CD4-positive, alpha-beta T cell (primary cell): ENCODE results near the gene GPR137B. TPM values are rescaled to one million over a fixed set of nuclear protein-coding genes. Genes with fewer than 3 reads are reported as not detected.

Experiments
- ATAC-seq: fragments of 200-7000 bp; cut with Tn5 transposase; one replicate; pipeline ENCODE4 v1.10.0; 2022; ENCODE audit warnings: mild to moderate bottlenecking; ENCODE audit not compliant: poor library complexity
- CTCF ChIA-PET: fragments of 350-600 bp; sonication (Branson Sonifier 250); formaldehyde crosslinking; loops from one replicate; lab custom pipeline; 2021; ENCODE audit warnings: antibody characterized with exemption, inconsistent platforms; lab: Charles Lee
- POLR2A ChIA-PET: fragments of 350-600 bp; sonication (Branson Sonifier 250); formaldehyde crosslinking; loops from one replicate; lab custom pipeline; 2021; ENCODE audit warnings: antibody characterized with exemption, inconsistent platforms; lab: Charles Lee
- DNase-seq, 14 experiments: peaks; one replicate each; pipeline ENCODE4 v3.0.0-alpha.2; 2013 to 2020; ENCODE audit warnings: mixed read lengths in 2 of 14
- H3K27ac ChIP-seq, 2 donors: one replicate each; pipeline versions ENCODE4 v1.5.1 to v1.7.0; 2013; ENCODE audit warnings: low read length in 2 of 2, low read depth in 1 of 2, mild to moderate bottlenecking in 1 of 2
- H3K27me3 ChIP-seq, 2 experiments: 1 replicate in 1 of 2; 2 replicates in 1 of 2; pipeline versions ENCODE4 v1.6.1 to v1.7.0; 2013; ENCODE audit warnings: low read length in 2 of 2, control low read depth in 1 of 2, mild to moderate bottlenecking in 1 of 2, moderate library complexity in 1 of 2; ENCODE audit not compliant: insufficient read depth in 2 of 2, control insufficient read depth in 1 of 2
- H3K36me3 ChIP-seq: one replicate; pipeline ENCODE4 v1.6.1; 2013; ENCODE audit warnings: low read length, control low read depth; ENCODE audit not compliant: insufficient read depth
- H3K4me1 ChIP-seq: one replicate; pipeline ENCODE4 v1.6.1; 2013; ENCODE audit warnings: low read length, control low read depth; ENCODE audit not compliant: insufficient read depth
- H3K4me3 ChIP-seq: one replicate; pipeline ENCODE4 v1.5.1; 2013; ENCODE audit warnings: mild to moderate bottlenecking, low read length, moderate library complexity
- H3K9me3 ChIP-seq, 2 experiments: 1 replicate in 1 of 2; 2 replicates in 1 of 2; pipeline versions ENCODE4 v1.6.1 to v1.7.0; 2013; ENCODE audit warnings: low read length in 2 of 2, mild to moderate bottlenecking in 2 of 2, control low read depth in 1 of 2, moderate library complexity in 1 of 2; ENCODE audit not compliant: control insufficient read depth in 1 of 2, insufficient read depth in 1 of 2
- H3K27ac Mint-ChIP-seq: one replicate; pipeline ENCODE4 v1.8.0; 2020; ENCODE audit warnings: mixed read lengths
- H3K27me3 Mint-ChIP-seq: one replicate; pipeline ENCODE4 v1.8.0; 2021; ENCODE audit warnings: mixed read lengths
- H3K36me3 Mint-ChIP-seq: one replicate; pipeline ENCODE4 v1.8.0; 2021; ENCODE audit warnings: low read depth, mixed read lengths
- H3K4me1 Mint-ChIP-seq: one replicate; pipeline ENCODE4 v1.8.0; 2021; ENCODE audit warnings: low read depth, mixed read lengths
- H3K4me3 Mint-ChIP-seq: one replicate; pipeline ENCODE4 v1.8.0; 2020; ENCODE audit warnings: mild to moderate bottlenecking, mixed read lengths
- H3K9me3 Mint-ChIP-seq: one replicate; pipeline ENCODE4 v1.8.0; 2020; ENCODE audit warnings: mixed read lengths
- CTCF ChIP-seq: fragments of 200-600 bp; IDR thresholded peaks from one replicate; pipeline ENCODE4 v1.8.0; 2022; ENCODE audit warnings: antibody characterized with exemption, mild to moderate bottlenecking
- intact Hi-C, 2 experiments: fragments of 100-400 bp; cut with DNase I in 1 of 2; cut with micrococcal nuclease in 1 of 2; formaldehyde crosslinking; loops; one replicate each; pipeline versions ENCODE4 v1.15.1 to v1.9.0; 2023 to 2025; cut with DNase I, micrococcal nuclease
- total RNA-seq, 174 experiments: library from RNA in 2 of 174; stranded (reverse) in 2 of 174; gene quantifications; one replicate each; pipeline ENCODE4 v1.2.3 and lab custom pipeline; 2021 to 2026

The GPR137B gene
- total RNA-seq, 2 experiments from 2014 or later: 6.3 to 7.4 TPM

DNA sequence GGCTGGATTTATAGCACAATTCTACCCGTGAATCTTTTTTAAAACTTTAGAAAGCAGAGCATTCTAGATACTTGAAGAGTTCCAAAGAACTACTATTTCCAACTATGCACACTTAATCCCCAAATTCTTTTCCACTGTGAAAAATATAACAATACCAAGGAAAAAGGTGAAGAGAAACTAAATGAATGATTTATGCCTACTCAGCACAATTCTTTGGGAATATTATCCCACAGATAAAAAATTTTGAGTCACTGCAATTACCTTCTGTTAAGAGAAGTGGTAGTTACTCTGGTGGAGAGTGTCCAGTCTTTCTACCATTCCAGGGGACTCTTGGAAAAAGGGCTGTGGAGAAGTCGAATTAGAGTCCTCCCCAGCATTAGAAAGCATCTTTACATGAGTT is 100.2 kb downstream of the GPR137B start:
- H3K4me3 ChIP-seq: no peak overlapping the region
- Mint-ChIP-seq H3K9me3 (no peaks in the 10 kb centered on the region), H3K36me3 (peaks cover 46% of the 10 kb centered on the region), H3K27ac (no peak overlapping the region), H3K4me3 (no peak overlapping the region), H3K4me1 (no peaks in the 10 kb centered on the region), H3K27me3 (no peaks in the 10 kb centered on the region)
- intact Hi-C loops: no loop called here
- no peak for DNase-seq
- peaks cover 20% of the 10 kb centered on the region for H3K36me3 ChIP-seq
- CTCF ChIA-PET: no interaction called here
- no peaks in the 10 kb centered on the region for H3K27me3 ChIP-seq
- H3K4me1 ChIP-seq: no peaks in the 10 kb centered on the region
- TF ChIP-seq CTCF: no peak
- POLR2A ChIA-PET: no interaction called here
- ATAC-seq: no peak
- no peaks in the 10 kb centered on the region for H3K9me3 ChIP-seq
- no peak overlapping the region for H3K27ac ChIP-seq

- no peak for DNase-seq
- Histone ChIP-seq H3K9me3 (no peaks in the 10 kb centered on the region), H3K27ac (no peak overlapping the region), H3K4me3 (no peak overlapping the region), H3K4me1 (no peaks in the 10 kb centered on the region), H3K36me3 (peaks cover 7% of the 10 kb centered on the region), H3K27me3 (no peaks in the 10 kb centered on the region)
- intact Hi-C loops: no loop called here
- ATAC-seq: no peak
- CTCF ChIA-PET: no interaction called here
- H3K27ac Mint-ChIP-seq: no peak overlapping the region
- no peaks in the 10 kb centered on the region for H3K27me3 Mint-ChIP-seq
- no peaks in the 10 kb centered on the region for H3K4me1 Mint-ChIP-seq
- H3K4me3 Mint-ChIP-seq: no peak overlapping the region
- no peaks in the 10 kb centered on the region for H3K9me3 Mint-ChIP-seq
- no peak for TF ChIP-seq CTCF
- peaks cover 52% of the 10 kb centered on the region for H3K36me3 Mint-ChIP-seq
- POLR2A ChIA-PET: no interaction called here
These were observed 104.9 kb downstream of the GPR137B start for GRCh38 chr1:236247286-236247685.

- ChIA-PET POLR2A (no interaction called here), CTCF (no interaction called here)
- H3K36me3 ChIP-seq: peaks cover 6% of the 10 kb centered on the region
- Mint-ChIP-seq H3K27me3 (no peaks in the 10 kb centered on the region), H3K9me3 (no peaks in the 10 kb centered on the region), H3K27ac (no peak overlapping the region), H3K4me3 (no peak overlapping the region), H3K4me1 (peaks cover 6% of the 10 kb centered on the region), H3K36me3 (peaks cover 70% of the 10 kb centered on the region)
- H3K27me3 ChIP-seq: no peaks in the 10 kb centered on the region
- no peak for TF ChIP-seq CTCF
- no peak overlapping the region for H3K27ac ChIP-seq
- intact Hi-C loops: no loop called here
- H3K4me3 ChIP-seq: no peak overlapping the region
- H3K4me1 ChIP-seq: no peaks in the 10 kb centered on the region
- DNase-seq: no peak
- ATAC-seq: no peak
- no peaks in the 10 kb centered on the region for H3K9me3 ChIP-seq
These were observed 109.2 kb downstream of the GPR137B start for GRCh38 chr1:236251587-236251986.
